K562 (cell line): Measurements from ENCODE around the gene ING4. TPM values are rescaled to one million over a fixed set of nuclear protein-coding genes. Genes with fewer than 3 reads are reported as not detected.

ENCODE experiments used
- CBFB ChIP-seq: sonication (generic); formaldehyde crosslinking; IDR thresholded peaks from 2 replicates; pipeline ENCODE4 v1.4.0; 2020; ENCODE audit warnings: mild to moderate bottlenecking, missing genetic modification reagents
- CC2D1A ChIP-seq: fragments of 450-650 bp; IDR thresholded peaks from 2 replicates; pipeline ENCODE4 v1.6.1; 2017; ENCODE audit warnings: mild to moderate bottlenecking
- CSDE1 ChIP-seq, 2 experiments: fragments of 450-650 bp; IDR thresholded peaks; 2 replicates each; pipeline ENCODE4 v1.6.1; 2016; ENCODE audit warnings: mild to moderate bottlenecking in 1 of 2
- EHMT2 ChIP-seq: fragments of 450-650 bp; IDR thresholded peaks from 2 replicates; pipeline ENCODE4 v1.6.1; 2018; ENCODE audit warnings: antibody characterized with exemption
- ELF2 ChIP-seq: fragments of 250-450 bp; sonication (Bioruptor Pico); IDR thresholded peaks from 2 replicates; pipeline ENCODE4 v1.5.0; 2021; ENCODE audit warnings: mild to moderate bottlenecking
- ETS1 ChIP-seq: conservative IDR thresholded peaks from 2 replicates; pipeline ENCODE4 v1.6.1; 2011; ENCODE audit warnings: low read depth, mild to moderate bottlenecking, low read length; ENCODE audit not compliant: control insufficient read depth
- HLTF ChIP-seq: fragments of 450-650 bp; IDR thresholded peaks from 2 replicates; pipeline ENCODE4 v1.6.1; 2016
- IRF2 ChIP-seq: sonication (generic); formaldehyde crosslinking; IDR thresholded peaks from 2 replicates; pipeline ENCODE4 v1.8.1; 2022; ENCODE audit warnings: mild to moderate bottlenecking, missing genetic modification reagents
- KDM1A ChIP-seq, 2 experiments: fragments of 450-650 bp; IDR thresholded peaks; 2 replicates each; pipeline ENCODE4 v1.6.1; 2016; ENCODE audit warnings: mild to moderate bottlenecking in 2 of 2
- MAX ChIP-seq: sonication (generic); formaldehyde crosslinking; IDR thresholded peaks from 2 replicates; pipeline ENCODE4 v1.9.0; 2022; ENCODE audit warnings: mild to moderate bottlenecking, missing genetic modification reagents
- POU5F1 ChIP-seq: fragments of 150-350 bp; IDR thresholded peaks from 2 replicates; pipeline ENCODE4 v1.6.1; 2014; ENCODE audit warnings: borderline replicate concordance, low read length, low read depth, mild to moderate bottlenecking; ENCODE audit not compliant: partially characterized antibody
- PTRF ChIP-seq: fragments of 450-650 bp; IDR thresholded peaks from 2 replicates; pipeline ENCODE4 v1.6.1; 2016; ENCODE audit warnings: mild to moderate bottlenecking, missing genetic modification characterization, missing compliant biosample characterization
- RFX1 ChIP-seq: fragments of 450-650 bp; IDR thresholded peaks from 2 replicates; pipeline ENCODE4 v1.6.1; 2016; ENCODE audit warnings: mild to moderate bottlenecking, moderate library complexity
- STAT5B ChIP-seq: fragments of 250-450 bp; sonication (Bioruptor Pico); IDR thresholded peaks from 2 replicates; pipeline ENCODE4 v1.8.0; 2021; ENCODE audit warnings: mild to moderate bottlenecking, inconsistent platforms
- TAF15 ChIP-seq: fragments of 200-400 bp; formaldehyde crosslinking; IDR thresholded peaks from 2 replicates; pipeline ENCODE4 v1.6.1; 2017; ENCODE audit warnings: mild to moderate bottlenecking, low read depth, low read length, moderate library complexity
- TARDBP ChIP-seq: fragments of 450-650 bp; IDR thresholded peaks from 2 replicates; pipeline ENCODE4 v1.6.1; 2016
- ZBTB17 ChIP-seq: fragments of 450-650 bp; formaldehyde crosslinking; IDR thresholded peaks from 2 replicates; pipeline ENCODE4 v1.4.0; 2020; ENCODE audit warnings: mild to moderate bottlenecking
- ZKSCAN8 ChIP-seq: fragments of 200-800 bp; sonication (Bioruptor generic); IDR thresholded peaks from 2 replicates; pipeline ENCODE4 v1.6.1; 2016; ENCODE audit warnings: missing genetic modification characterization, missing compliant biosample characterization
- ZSCAN32 ChIP-seq: fragments of 450-650 bp; formaldehyde crosslinking; IDR thresholded peaks from 2 replicates; pipeline ENCODE4 v1.4.0; 2020; ENCODE audit warnings: mild to moderate bottlenecking, moderate library complexity
- polyA plus RNA-seq, 8 experiments: library from polyadenylated mRNA; depleted of rRNA in 4 of 8; stranded (reverse) in 5 of 8; unstranded in 3 of 8; fragments of >200 nt; fragmentation: Nextera tagmentation in 2 of 8; fragmentation: Illumina TruSeq in 1 of 8; extraction: Ambion mirVana in 2 of 8; extraction: Trizol in 1 of 8; gene quantifications; 2 replicates each; pipeline versions ENCODE4 v1.2.1 to v1.2.3, GENCODE V29; 2011 to 2014; ENCODE audit warnings: inconsistent platforms in 1 of 8, missing spikeins in 1 of 8
- total RNA-seq, 7 experiments: library from RNA; depleted of rRNA in 6 of 7; stranded (reverse); fragments of >200 nt in 6 of 7; fragmentation: Illumina TruSeq in 2 of 7; extraction: Trizol in 2 of 7; gene quantifications; 2 replicates each; pipeline versions ENCODE4 v1.2.1 to v1.2.3, GENCODE V29; 2011 to 2021; ENCODE audit warnings: low replicate concordance in 1 of 7
- TF ChIP-seq, protein P1 (sequence below), 2 experiments: fragments of 150-350 bp in 1 of 2; IDR thresholded peaks; 2 replicates each; pipeline ENCODE4 v1.6.1; 2012 to 2016; ENCODE audit warnings: low read depth in 2 of 2, low read length in 2 of 2, mild to moderate bottlenecking in 1 of 2, moderate library complexity in 1 of 2
- TF ChIP-seq, protein P2 (sequence below): fragments of 150-350 bp; IDR thresholded peaks from 2 replicates; pipeline ENCODE4 v1.6.1; 2014; ENCODE audit warnings: low read depth, mild to moderate bottlenecking, low read length, borderline replicate concordance

The ING4 gene
- total and polyA plus RNA-seq, 9 of the 15 experiments (the other 6 are each of a cell fraction or from before 2014, with no cell fraction given), result 6.6 to 30.2 (median 15.7) TPM

GRCh38 chr12:6607751-6608591, 54.9 kb downstream of the ING4 start (continued):
- TF ChIP-seq PTRF (tag) (peak; percentile 77), ELF2 (CRISPR knock-in tag) (0 out of 2 replicates have a peak, but pooled peaks have one; percentile 21), ZSCAN32 (no peak), RFX1 (no peak; the same call in none of the 2 replicates), HLTF (peak; percentile 74; the same call in 1 of the 2 replicates), STAT5B (no peak), EHMT2 (0 out of 2 replicates have a peak, but pooled peaks have one; percentile 37), TARDBP (peak; percentile 94), ZKSCAN8 (CRISPR knock-in tag) (peak; percentile 80), MAX (no peak), ETS1 (no peak), ZBTB17 (CRISPR knock-in tag) (0 out of 2 replicates have a peak, but pooled peaks have one; percentile 35), CBFB (CRISPR knock-in tag) (no peak), CSDE1 (IDR thresholded peaks at IDR 0.05) (0 out of 4 replicates have a peak, but pooled peaks of 1 of the 2 experiments have one; percentile 36), CC2D1A (no peak; the same call in 1 of the 2 replicates), TAF15 (no peak), POU5F1 (no peak), KDM1A (IDR thresholded peaks at IDR 0.05) (peak; percentile 30 to 72; a peak in 3 of 4 replicates), IRF2 (no peak)
- TF ChIP-seq, protein P1, sequence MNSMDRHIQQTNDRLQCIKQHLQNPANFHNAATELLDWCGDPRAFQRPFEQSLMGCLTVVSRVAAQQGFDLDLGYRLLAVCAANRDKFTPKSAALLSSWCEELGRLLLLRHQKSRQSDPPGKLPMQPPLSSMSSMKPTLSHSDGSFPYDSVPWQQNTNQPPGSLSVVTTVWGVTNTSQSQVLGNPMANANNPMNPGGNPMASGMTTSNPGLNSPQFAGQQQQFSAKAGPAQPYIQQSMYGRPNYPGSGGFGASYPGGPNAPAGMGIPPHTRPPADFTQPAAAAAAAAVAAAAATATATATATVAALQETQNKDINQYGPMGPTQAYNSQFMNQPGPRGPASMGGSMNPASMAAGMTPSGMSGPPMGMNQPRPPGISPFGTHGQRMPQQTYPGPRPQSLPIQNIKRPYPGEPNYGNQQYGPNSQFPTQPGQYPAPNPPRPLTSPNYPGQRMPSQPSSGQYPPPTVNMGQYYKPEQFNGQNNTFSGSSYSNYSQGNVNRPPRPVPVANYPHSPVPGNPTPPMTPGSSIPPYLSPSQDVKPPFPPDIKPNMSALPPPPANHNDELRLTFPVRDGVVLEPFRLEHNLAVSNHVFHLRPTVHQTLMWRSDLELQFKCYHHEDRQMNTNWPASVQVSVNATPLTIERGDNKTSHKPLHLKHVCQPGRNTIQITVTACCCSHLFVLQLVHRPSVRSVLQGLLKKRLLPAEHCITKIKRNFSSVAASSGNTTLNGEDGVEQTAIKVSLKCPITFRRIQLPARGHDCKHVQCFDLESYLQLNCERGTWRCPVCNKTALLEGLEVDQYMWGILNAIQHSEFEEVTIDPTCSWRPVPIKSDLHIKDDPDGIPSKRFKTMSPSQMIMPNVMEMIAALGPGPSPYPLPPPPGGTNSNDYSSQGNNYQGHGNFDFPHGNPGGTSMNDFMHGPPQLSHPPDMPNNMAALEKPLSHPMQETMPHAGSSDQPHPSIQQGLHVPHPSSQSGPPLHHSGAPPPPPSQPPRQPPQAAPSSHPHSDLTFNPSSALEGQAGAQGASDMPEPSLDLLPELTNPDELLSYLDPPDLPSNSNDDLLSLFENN (IDR thresholded peaks at IDR 0.05; ENCODE audit: low read depth in 2 of 2, low read length in 2 of 2), result no peak
- TF ChIP-seq, protein P2, sequence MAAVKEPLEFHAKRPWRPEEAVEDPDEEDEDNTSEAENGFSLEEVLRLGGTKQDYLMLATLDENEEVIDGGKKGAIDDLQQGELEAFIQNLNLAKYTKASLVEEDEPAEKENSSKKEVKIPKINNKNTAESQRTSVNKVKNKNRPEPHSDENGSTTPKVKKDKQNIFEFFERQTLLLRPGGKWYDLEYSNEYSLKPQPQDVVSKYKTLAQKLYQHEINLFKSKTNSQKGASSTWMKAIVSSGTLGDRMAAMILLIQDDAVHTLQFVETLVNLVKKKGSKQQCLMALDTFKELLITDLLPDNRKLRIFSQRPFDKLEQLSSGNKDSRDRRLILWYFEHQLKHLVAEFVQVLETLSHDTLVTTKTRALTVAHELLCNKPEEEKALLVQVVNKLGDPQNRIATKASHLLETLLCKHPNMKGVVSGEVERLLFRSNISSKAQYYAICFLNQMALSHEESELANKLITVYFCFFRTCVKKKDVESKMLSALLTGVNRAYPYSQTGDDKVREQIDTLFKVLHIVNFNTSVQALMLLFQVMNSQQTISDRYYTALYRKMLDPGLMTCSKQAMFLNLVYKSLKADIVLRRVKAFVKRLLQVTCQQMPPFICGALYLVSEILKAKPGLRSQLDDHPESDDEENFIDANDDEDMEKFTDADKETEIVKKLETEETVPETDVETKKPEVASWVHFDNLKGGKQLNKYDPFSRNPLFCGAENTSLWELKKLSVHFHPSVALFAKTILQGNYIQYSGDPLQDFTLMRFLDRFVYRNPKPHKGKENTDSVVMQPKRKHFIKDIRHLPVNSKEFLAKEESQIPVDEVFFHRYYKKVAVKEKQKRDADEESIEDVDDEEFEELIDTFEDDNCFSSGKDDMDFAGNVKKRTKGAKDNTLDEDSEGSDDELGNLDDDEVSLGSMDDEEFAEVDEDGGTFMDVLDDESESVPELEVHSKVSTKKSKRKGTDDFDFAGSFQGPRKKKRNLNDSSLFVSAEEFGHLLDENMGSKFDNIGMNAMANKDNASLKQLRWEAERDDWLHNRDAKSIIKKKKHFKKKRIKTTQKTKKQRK, result no peak
